Measurements from ENCODE around the gene BLID. TPM values are rescaled to one million over a fixed set of nuclear protein-coding genes. Genes with fewer than 3 reads are reported as not detected.

The BLID gene
- total RNA-seq, 1 experiment from 2014 or later = 0.41 TPM

DNA sequence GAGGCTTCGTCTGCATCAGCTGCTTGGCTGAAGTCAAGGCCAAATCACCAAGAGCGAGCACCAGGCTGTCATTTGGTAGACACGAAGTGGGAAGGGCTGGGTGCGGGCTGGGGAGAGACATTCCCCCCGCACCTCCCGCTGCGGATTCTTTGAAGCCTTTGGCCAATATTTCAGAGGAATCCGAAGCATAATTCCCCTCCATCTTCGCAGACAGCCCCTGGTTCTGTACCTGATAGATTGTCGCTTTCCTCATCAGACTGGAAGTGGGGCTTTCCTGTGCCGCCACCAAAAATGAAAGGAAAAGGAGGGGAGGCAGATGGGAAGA lies 15.3 kb downstream of the BLID start:
- TF ChIP-seq, protein P1, sequence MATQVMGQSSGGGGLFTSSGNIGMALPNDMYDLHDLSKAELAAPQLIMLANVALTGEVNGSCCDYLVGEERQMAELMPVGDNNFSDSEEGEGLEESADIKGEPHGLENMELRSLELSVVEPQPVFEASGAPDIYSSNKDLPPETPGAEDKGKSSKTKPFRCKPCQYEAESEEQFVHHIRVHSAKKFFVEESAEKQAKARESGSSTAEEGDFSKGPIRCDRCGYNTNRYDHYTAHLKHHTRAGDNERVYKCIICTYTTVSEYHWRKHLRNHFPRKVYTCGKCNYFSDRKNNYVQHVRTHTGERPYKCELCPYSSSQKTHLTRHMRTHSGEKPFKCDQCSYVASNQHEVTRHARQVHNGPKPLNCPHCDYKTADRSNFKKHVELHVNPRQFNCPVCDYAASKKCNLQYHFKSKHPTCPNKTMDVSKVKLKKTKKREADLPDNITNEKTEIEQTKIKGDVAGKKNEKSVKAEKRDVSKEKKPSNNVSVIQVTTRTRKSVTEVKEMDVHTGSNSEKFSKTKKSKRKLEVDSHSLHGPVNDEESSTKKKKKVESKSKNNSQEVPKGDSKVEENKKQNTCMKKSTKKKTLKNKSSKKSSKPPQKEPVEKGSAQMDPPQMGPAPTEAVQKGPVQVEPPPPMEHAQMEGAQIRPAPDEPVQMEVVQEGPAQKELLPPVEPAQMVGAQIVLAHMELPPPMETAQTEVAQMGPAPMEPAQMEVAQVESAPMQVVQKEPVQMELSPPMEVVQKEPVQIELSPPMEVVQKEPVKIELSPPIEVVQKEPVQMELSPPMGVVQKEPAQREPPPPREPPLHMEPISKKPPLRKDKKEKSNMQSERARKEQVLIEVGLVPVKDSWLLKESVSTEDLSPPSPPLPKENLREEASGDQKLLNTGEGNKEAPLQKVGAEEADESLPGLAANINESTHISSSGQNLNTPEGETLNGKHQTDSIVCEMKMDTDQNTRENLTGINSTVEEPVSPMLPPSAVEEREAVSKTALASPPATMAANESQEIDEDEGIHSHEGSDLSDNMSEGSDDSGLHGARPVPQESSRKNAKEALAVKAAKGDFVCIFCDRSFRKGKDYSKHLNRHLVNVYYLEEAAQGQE (IDR thresholded peaks at IDR 0.05; ENCODE audit: insufficient read depth in 1 of 2, low read depth in 2 of 2, low read length in 1 of 2) = no peak
- TF ChIP-seq, protein P2, sequence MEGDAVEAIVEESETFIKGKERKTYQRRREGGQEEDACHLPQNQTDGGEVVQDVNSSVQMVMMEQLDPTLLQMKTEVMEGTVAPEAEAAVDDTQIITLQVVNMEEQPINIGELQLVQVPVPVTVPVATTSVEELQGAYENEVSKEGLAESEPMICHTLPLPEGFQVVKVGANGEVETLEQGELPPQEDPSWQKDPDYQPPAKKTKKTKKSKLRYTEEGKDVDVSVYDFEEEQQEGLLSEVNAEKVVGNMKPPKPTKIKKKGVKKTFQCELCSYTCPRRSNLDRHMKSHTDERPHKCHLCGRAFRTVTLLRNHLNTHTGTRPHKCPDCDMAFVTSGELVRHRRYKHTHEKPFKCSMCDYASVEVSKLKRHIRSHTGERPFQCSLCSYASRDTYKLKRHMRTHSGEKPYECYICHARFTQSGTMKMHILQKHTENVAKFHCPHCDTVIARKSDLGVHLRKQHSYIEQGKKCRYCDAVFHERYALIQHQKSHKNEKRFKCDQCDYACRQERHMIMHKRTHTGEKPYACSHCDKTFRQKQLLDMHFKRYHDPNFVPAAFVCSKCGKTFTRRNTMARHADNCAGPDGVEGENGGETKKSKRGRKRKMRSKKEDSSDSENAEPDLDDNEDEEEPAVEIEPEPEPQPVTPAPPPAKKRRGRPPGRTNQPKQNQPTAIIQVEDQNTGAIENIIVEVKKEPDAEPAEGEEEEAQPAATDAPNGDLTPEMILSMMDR (IDR thresholded peaks at IDR 0.05) = no peak
- TF ChIP-seq TCF7L2 (IDR thresholded peaks at IDR 0.05; ENCODE audit: low read depth, low read length) (no peak), SIN3A (IDR thresholded peaks at IDR 0.05; ENCODE audit: borderline replicate concordance, insufficient read depth, low read depth, low read length) (no peak), POLR2AphosphoS5 (IDR thresholded peaks at IDR 0.05; ENCODE audit: low read depth, low read length) (no peak)
- H3K27me3 ChIP-seq (ENCODE audit: control insufficient read depth, insufficient read depth, low read length) = no peaks in the 10 kb centered on the region
- peak overlapping the region; percentile 4 to 43; a peak in 2 of 4 replicates for H3K4me3 ChIP-seq (ENCODE audit: low read depth in 2 of 2, low read length in 2 of 2)
- H3K4me1 ChIP-seq (ENCODE audit: control insufficient read depth, insufficient read depth, low read length) = peaks cover 3% of the 10 kb centered on the region
- BruUV-seq (replicated peaks) = no TSS peak
- no peaks in the 10 kb centered on the region for H3K9me3 ChIP-seq (ENCODE audit: control insufficient read depth, insufficient read depth, low read depth, low read length)
- H3K36me3 ChIP-seq (ENCODE audit: control insufficient read depth, insufficient read depth, low read length) = no peaks in the 10 kb centered on the region
- DNase-seq (ENCODE audit: low read depth, low spot score) (no peak), ATAC-seq (peak; percentile 31; the same call in 1 of the 2 replicates)
- CTCF ChIA-PET = interaction anchor here (0.5 to 1.2 kb wide), 3 partner anchors 10 to 446 kb away, joined by 4 to 9 read pairs (median 5); no protein-coding TSS in a partner anchor
- intact Hi-C loops (cut with micrococcal nuclease; ENCODE audit: unreplicated experiment) (loop anchor here (1.0 to 5.0 kb wide), 2 partner anchors 78 to 444 kb away; no protein-coding TSS in a partner anchor), in situ Hi-C loops (cut with HindIII; ENCODE audit: low pct_unique_long_range_greater_than_20kb, low sequenced_read_pairs) (no loop called here)
- H3K27ac ChIP-seq (ENCODE audit: low read length) = peak overlapping the region; percentile 80
- POLR2A ChIA-PET = interaction anchor here (0.7 kb wide), 1 partner anchor 9 kb away, joined by 3 read pairs; no protein-coding TSS in a partner anchor

DNA sequence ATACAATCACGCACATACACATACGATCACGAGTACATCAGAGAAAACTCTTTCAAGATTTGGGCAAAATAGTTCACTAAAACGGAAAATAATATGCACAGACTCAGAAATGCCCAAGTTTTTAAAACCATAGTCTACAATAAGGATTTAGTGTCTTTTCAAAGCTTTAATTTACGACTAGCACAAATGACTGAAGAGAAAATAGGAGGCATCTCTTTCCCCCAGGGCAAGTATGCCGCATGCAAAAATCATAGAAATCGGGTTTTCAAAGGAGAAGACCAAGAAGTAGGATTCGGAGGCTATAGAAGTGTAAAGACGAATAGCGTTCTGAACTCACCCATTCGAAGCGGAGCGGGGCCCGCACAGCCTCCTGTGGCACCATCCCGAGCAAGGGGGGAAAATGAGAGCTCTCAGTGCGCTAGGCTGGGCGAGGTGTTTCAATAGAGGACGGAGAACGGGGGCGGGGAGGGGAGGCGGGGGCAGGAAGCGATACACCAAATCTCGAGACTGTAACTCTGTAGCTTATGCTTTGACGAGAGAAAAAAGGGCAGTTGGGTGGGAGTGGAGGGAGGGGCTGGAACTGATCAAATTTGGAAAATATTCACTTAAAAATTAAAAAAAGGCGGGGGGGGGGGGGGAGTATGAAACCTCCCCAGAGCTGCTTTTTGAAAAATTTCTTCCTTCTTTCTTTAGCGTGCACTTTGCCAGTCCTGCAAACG lies 15.8 kb downstream of the BLID start:
- DNase-seq (ENCODE audit: low read depth, low spot score) (no peak), ATAC-seq (peak; percentile 42)
- in situ Hi-C loops (cut with HindIII; ENCODE audit: low pct_unique_long_range_greater_than_20kb, low sequenced_read_pairs) = no loop called here
- ChIA-PET POLR2A (interaction anchor here (0.7 kb wide), 1 partner anchor 8 kb away, joined by 3 read pairs; no protein-coding TSS in a partner anchor), CTCF (interaction anchor here (0.7 kb wide), 1 partner anchor 235 kb away, joined by 8 read pairs; no protein-coding TSS in a partner anchor)
- Histone ChIP-seq H3K27me3 (ENCODE audit: control insufficient read depth, insufficient read depth, low read length) (no peaks in the 10 kb centered on the region), H3K4me3 (ENCODE audit: low read depth in 2 of 2, low read length in 2 of 2) (peak overlapping the region; percentile 43 to 45), H3K27ac (ENCODE audit: low read length) (peak overlapping the region; percentile 84), H3K36me3 (ENCODE audit: control insufficient read depth, insufficient read depth, low read length) (no peaks in the 10 kb centered on the region), H3K4me1 (ENCODE audit: control insufficient read depth, insufficient read depth, low read length) (peaks cover 3% of the 10 kb centered on the region), H3K9me3 (ENCODE audit: control insufficient read depth, insufficient read depth, low read depth, low read length) (no peaks in the 10 kb centered on the region)
- BruUV-seq (replicated peaks) = no TSS peak
- intact Hi-C loops (cut with micrococcal nuclease; ENCODE audit: unreplicated experiment) = loop anchor here (5.0 kb wide), 1 partner anchor 78 kb away; no protein-coding TSS in a partner anchor
- TF ChIP-seq SIN3A (IDR thresholded peaks at IDR 0.05; ENCODE audit: borderline replicate concordance, insufficient read depth, low read depth, low read length) (no peak), POLR2AphosphoS5 (IDR thresholded peaks at IDR 0.05; ENCODE audit: low read depth, low read length) (no peak), TCF7L2 (IDR thresholded peaks at IDR 0.05; ENCODE audit: low read depth, low read length) (no peak)
- TF ChIP-seq, protein P2 (IDR thresholded peaks at IDR 0.05) = no peak
- TF ChIP-seq, protein P1 (IDR thresholded peaks at IDR 0.05; ENCODE audit: insufficient read depth in 1 of 2, low read depth in 2 of 2, low read length in 1 of 2) = no peak

Data from Panc1 (cell line).